ENCODE results near the gene MBTD1.

GRCh38 chr17:51272812-51273211 is 13.0 kb upstream of the MBTD1 start:
- no peak for TF ChIP-seq CTCF (IDR thresholded peaks at IDR 0.05)
- no peak for TF ChIP-seq POLR2AphosphoS5 (IDR thresholded peaks at IDR 0.05)

Measured in suprapubic skin (tissue), 3 donors.